B cell (primary cell): ENCODE data around the gene SFXN3. TPM values are rescaled to one million over a fixed set of nuclear protein-coding genes. Genes with fewer than 3 reads are reported as not detected.

Source experiments
- ATAC-seq: fragments of 200-7000 bp; cut with Tn5 transposase; one replicate; pipeline ENCODE4 v1.10.0; 2021; ENCODE audit warnings: low read depth, mild to moderate bottlenecking, moderate number of reproducible peaks, moderate library complexity
- CTCF ChIA-PET: fragments of 350-600 bp; sonication (Branson Sonifier 250); formaldehyde crosslinking; loops from one replicate; lab custom pipeline; 2021; ENCODE audit warnings: antibody characterized with exemption, inconsistent platforms; lab: Charles Lee
- POLR2A ChIA-PET: fragments of 350-600 bp; sonication (Branson Sonifier 250); formaldehyde crosslinking; loops from one replicate; lab custom pipeline; 2021; ENCODE audit warnings: antibody characterized with exemption; lab: Charles Lee
- DNase-seq: peaks from one replicate; pipeline ENCODE4 v3.0.0; 2013
- H2AFZ ChIP-seq: 2 replicates; pipeline ENCODE4 v1.6.1; 2012; ENCODE audit warnings: mild to moderate bottlenecking, low read depth, low read length; ENCODE audit not compliant: insufficient read depth, poor library complexity, severe bottlenecking
- H3K27ac ChIP-seq, 2 donors: 1 replicate in 1 of 2; 2 replicates in 1 of 2; pipeline ENCODE4 v1.5.1; 2012 to 2013; ENCODE audit warnings: low read length in 2 of 2, mild to moderate bottlenecking in 2 of 2, moderate library complexity in 1 of 2
- H3K27me3 ChIP-seq, 4 experiments: fragments of 200-600 bp in 1 of 4; sonication (generic) in 1 of 4; replicated peaks in 1 of 4; 1 replicate in 2 of 4; 2 replicates in 2 of 4; pipeline versions ENCODE4 v1.6.1 to v1.7.0; 2013 to 2016; ENCODE audit warnings: low read length in 3 of 4, mild to moderate bottlenecking in 2 of 4, mixed read lengths in 1 of 4, moderate library complexity in 1 of 4; ENCODE audit not compliant: insufficient read depth in 4 of 4, control insufficient read depth in 3 of 4; ENCODE audit errors: control extremely low read depth in 1 of 4
- H3K36me3 ChIP-seq, 2 experiments: replicated peaks in 1 of 2; 1 replicate in 1 of 2; 2 replicates in 1 of 2; pipeline versions ENCODE4 v1.6.1 to v1.7.1; 2013; ENCODE audit warnings: low read length in 1 of 2; ENCODE audit not compliant: insufficient read depth in 2 of 2, control insufficient read depth in 1 of 2; ENCODE audit errors: control extremely low read depth in 1 of 2, extremely low read depth in 1 of 2
- H3K4me1 ChIP-seq, 2 donors: fragments of 200-600 bp in 1 of 2; sonication (generic) in 1 of 2; 1 replicate in 1 of 2; 2 replicates in 1 of 2; pipeline versions ENCODE4 v1.5.1 to v1.6.1; 2013 to 2017; ENCODE audit warnings: low read length in 2 of 2; ENCODE audit not compliant: control insufficient read depth in 2 of 2, insufficient read depth in 2 of 2
- H3K4me2 ChIP-seq: replicated peaks from 2 replicates; pipeline ENCODE3; 2012; ENCODE audit warnings: mild to moderate bottlenecking, low read depth, low read length; ENCODE audit not compliant: poor library complexity, severe bottlenecking
- H3K4me3 ChIP-seq, 5 experiments: fragments of 200-600 bp in 1 of 5; sonication (generic) in 1 of 5; 1 replicate in 3 of 5; 2 replicates in 2 of 5; pipeline versions ENCODE4 v1.5.1 to v1.7.0; 2011 to 2016; ENCODE audit warnings: low read length in 4 of 5, mild to moderate bottlenecking in 4 of 5, low read depth in 2 of 5, control low read depth in 1 of 5, moderate library complexity in 1 of 5; ENCODE audit not compliant: insufficient read depth in 1 of 5; ENCODE audit errors: control extremely low read depth in 1 of 5, extremely low read depth in 1 of 5
- H3K79me2 ChIP-seq: fragments of 200-600 bp; sonication (generic); one replicate; pipeline ENCODE4 v1.6.0; 2016; ENCODE audit warnings: low read length; ENCODE audit not compliant: control insufficient read depth, insufficient read depth
- H3K9ac ChIP-seq: fragments of 200-600 bp; sonication (generic); 2 replicates; pipeline ENCODE4 v1.6.1; 2017; ENCODE audit warnings: mild to moderate bottlenecking, low read length, moderate library complexity
- H3K9me3 ChIP-seq, 3 donors: one replicate each; pipeline versions ENCODE4 v1.6.1 to v1.7.1; 2013; ENCODE audit warnings: low read length in 2 of 3; ENCODE audit not compliant: control insufficient read depth in 2 of 3, insufficient read depth in 1 of 3; ENCODE audit errors: control extremely low read depth in 1 of 3
- H4K20me1 ChIP-seq: 2 replicates; pipeline ENCODE4 v1.6.0; 2012; ENCODE audit warnings: mild to moderate bottlenecking, low read length; ENCODE audit not compliant: insufficient read depth, control insufficient read depth, poor library complexity, severe bottlenecking
- H3K27ac Mint-ChIP-seq: one replicate; pipeline ENCODE4 v1.8.0; 2021; ENCODE audit warnings: mixed read lengths
- H3K27me3 Mint-ChIP-seq: one replicate; pipeline ENCODE4 v1.8.0; 2021; ENCODE audit warnings: mixed read lengths
- H3K4me1 Mint-ChIP-seq: one replicate; pipeline ENCODE4 v1.8.0; 2021; ENCODE audit warnings: mixed read lengths
- H3K4me3 Mint-ChIP-seq: one replicate; pipeline ENCODE4 v1.8.0; 2021; ENCODE audit warnings: mixed read lengths
- H3K9me3 Mint-ChIP-seq: one replicate; pipeline ENCODE4 v1.8.0; 2022; ENCODE audit warnings: mixed read lengths; ENCODE audit not compliant: insufficient read depth
- EZH2 ChIP-seq: IDR thresholded peaks from 2 replicates; pipeline ENCODE4 v1.6.1; 2012; ENCODE audit warnings: borderline replicate concordance, low read depth, mild to moderate bottlenecking, moderate library complexity, low read length; ENCODE audit not compliant: insufficient read depth, poor library complexity, severe bottlenecking
- WGBS: methylation state at CpG from one replicate; pipeline ENCODE4 v1.1.5; 2013; ENCODE audit warnings: missing lambda C conversion rate; ENCODE audit not compliant: insufficient coverage; 5-methylcytosine and 5-hydroxymethylcytosine counted together
- intact Hi-C: fragments of 100-400 bp; cut with micrococcal nuclease; formaldehyde crosslinking; loops from one replicate; pipeline ENCODE4 v1.10.0; 2022
- polyA plus RNA-seq: library from polyadenylated mRNA; depleted of rRNA; stranded (reverse); fragments of >200 nt; gene quantifications from 2 replicates; pipeline ENCODE4 v1.2.3, GENCODE V29; 2012
- total RNA-seq, 2 donors: library from RNA; stranded (reverse); fragments of 120-200 nt in 1 of 2; gene quantifications; 1 replicate in 1 of 2; 2 replicates in 1 of 2; pipeline versions ENCODE4 v1.2.3 to v1.2.4, GENCODE V29; 2013 to 2022
- TF ChIP-seq, protein P1 (sequence below): fragments of 200-600 bp; IDR thresholded peaks from one replicate; pipeline ENCODE4 v1.8.0; 2022; ENCODE audit warnings: antibody characterized with exemption, mild to moderate bottlenecking

The SFXN3 gene
- total and polyA plus RNA-seq, 2 donors (not counting 1 experiment from before 2014, with no cell fraction given), result 44.2 to 51.7 TPM

DNA sequence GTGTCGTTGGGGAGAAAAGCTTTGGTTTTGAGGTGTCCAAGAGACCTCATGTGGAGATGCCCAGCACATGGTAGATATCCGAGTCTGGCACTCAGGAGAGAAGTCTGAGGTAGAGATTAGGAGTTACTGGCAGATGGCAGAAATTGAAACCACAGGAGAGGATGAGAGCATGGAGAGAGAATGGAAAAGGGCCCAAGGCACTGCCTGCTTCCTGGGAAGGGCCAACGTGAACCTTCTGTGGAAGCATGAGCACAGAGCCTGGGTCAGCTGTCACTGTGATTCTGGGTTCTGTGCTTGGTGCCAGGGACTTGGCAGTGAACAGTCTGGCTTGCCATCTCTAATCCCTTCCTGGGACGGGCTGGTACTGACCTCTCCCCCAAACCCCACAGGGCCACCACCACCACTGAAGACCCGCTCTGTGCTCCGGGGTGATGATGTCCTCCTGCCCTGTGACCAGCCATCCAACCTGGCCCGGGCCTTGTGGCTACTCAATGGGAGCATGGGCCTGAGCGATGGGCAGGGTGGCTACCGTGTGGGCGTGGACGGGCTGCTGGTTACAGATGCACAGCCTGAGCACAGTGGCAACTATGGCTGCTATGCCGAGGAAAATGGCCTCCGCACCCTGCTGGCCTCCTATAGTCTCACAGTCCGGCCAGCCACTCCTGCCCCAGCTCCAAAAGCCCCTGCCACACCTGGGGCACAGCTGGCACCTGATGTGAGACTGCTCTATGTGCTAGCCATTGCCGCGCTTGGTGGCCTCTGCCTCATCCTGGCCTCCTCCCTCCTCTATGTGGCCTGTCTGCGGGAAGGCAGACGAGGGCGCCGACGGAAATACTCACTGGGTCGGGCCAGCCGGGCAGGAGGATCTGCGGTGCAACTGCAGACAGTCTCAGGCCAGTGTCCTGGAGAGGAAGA lies 47.9 kb upstream of the SFXN3 start:
- H3K4me2 ChIP-seq, result no peak overlapping the region
- ATAC-seq, result no peak
- H3K9me3 Mint-ChIP-seq, result no peaks in the 10 kb centered on the region
- H3K27me3 ChIP-seq, result no peaks in the 10 kb centered on the region
- peaks cover 0 to 30% of the 10 kb centered on the region in 2 experiments for H3K36me3 ChIP-seq
- no peak overlapping the region for H3K27ac ChIP-seq
- no peak overlapping the region for H3K4me3 Mint-ChIP-seq
- peaks cover 12 to 15% of the 10 kb centered on the region in 2 donors for H3K4me1 ChIP-seq
- H3K4me1 Mint-ChIP-seq, result peaks cover 26% of the 10 kb centered on the region
- H4K20me1 ChIP-seq, result peaks cover 4% of the 10 kb centered on the region
- H3K9me3 ChIP-seq, result no peaks in the 10 kb centered on the region
- H3K27me3 Mint-ChIP-seq, result no peaks in the 10 kb centered on the region
- DNase-seq, result no peak
- no peak overlapping the region for H2AFZ ChIP-seq
- no peak overlapping the region for H3K27ac Mint-ChIP-seq
- ChIA-PET CTCF (no interaction called here), POLR2A (no interaction called here)
- H3K4me3 ChIP-seq, result no peak overlapping the region
- H3K79me2 ChIP-seq, result peaks cover 23% of the 10 kb centered on the region
- intact Hi-C loops, result no loop called here
- 96% methylated on average over 15 of the region's 24 CpGs for WGBS
- H3K9ac ChIP-seq, result no peak overlapping the region
- TF ChIP-seq, protein P1, sequence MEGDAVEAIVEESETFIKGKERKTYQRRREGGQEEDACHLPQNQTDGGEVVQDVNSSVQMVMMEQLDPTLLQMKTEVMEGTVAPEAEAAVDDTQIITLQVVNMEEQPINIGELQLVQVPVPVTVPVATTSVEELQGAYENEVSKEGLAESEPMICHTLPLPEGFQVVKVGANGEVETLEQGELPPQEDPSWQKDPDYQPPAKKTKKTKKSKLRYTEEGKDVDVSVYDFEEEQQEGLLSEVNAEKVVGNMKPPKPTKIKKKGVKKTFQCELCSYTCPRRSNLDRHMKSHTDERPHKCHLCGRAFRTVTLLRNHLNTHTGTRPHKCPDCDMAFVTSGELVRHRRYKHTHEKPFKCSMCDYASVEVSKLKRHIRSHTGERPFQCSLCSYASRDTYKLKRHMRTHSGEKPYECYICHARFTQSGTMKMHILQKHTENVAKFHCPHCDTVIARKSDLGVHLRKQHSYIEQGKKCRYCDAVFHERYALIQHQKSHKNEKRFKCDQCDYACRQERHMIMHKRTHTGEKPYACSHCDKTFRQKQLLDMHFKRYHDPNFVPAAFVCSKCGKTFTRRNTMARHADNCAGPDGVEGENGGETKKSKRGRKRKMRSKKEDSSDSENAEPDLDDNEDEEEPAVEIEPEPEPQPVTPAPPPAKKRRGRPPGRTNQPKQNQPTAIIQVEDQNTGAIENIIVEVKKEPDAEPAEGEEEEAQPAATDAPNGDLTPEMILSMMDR, result no peak
- TF ChIP-seq EZH2, result no peak
